ENCODE measurements around the gene ABCC4. TPM values are rescaled to one million over a fixed set of nuclear protein-coding genes. Genes with fewer than 3 reads are reported as not detected.

ABCC4 gene
- total and polyA plus RNA-seq, 2 donors (not counting 1 experiment from before 2014, with no cell fraction given) = 1.8 to 7.1 TPM

DNA sequence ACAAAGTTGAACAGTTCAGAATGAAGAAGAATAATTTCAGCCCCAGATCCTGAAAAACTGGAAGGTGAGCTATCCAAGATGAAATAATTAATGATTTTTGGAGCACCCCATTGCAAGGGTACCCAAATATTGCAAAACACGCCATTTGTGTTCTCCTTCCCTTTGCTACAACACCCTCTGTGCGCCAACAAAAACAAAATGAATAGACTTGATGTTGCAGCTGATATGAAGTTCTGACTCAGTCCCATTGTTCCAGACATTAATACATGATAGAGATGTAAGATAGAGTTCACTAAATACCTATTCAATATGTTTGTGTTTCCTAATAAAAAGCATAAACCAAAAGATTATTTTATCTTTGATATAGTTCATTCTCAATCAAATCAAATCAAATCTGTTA is 301.4 kb downstream of the ABCC4 start:
- Histone ChIP-seq H3K4me1 (ENCODE audit: control insufficient read depth in 2 of 2, insufficient read depth in 2 of 2, low read length in 2 of 2) (no peaks in the 10 kb centered on the region), H3K27ac (ENCODE audit: low read length in 2 of 2) (no peak overlapping the region), H2AFZ (ENCODE audit: insufficient read depth, low read depth, low read length, poor library complexity, severe bottlenecking) (no peak overlapping the region), H3K9ac (ENCODE audit: low read length) (no peak overlapping the region), H3K79me2 (ENCODE audit: control insufficient read depth, insufficient read depth, low read length) (no peaks in the 10 kb centered on the region), H3K4me3 (ENCODE audit: control extremely low read depth in 1 of 5, extremely low read depth in 1 of 5, insufficient read depth in 1 of 5, low read depth in 2 of 5, low read length in 4 of 5) (no peak overlapping the region), H3K36me3 (replicated peaks in 1 of 2; ENCODE audit: control extremely low read depth in 1 of 2, control insufficient read depth in 1 of 2, extremely low read depth in 1 of 2, insufficient read depth in 2 of 2, low read length in 1 of 2) (no peaks in the 10 kb centered on the region), H3K9me3 (ENCODE audit: control extremely low read depth in 1 of 3, control insufficient read depth in 2 of 3, insufficient read depth in 1 of 3, low read length in 2 of 3) (no peaks in the 10 kb centered on the region), H3K4me2 (replicated peaks; ENCODE audit: low read depth, low read length, poor library complexity, severe bottlenecking) (no peak overlapping the region), H3K27me3 (replicated peaks in 1 of 4; ENCODE audit: control extremely low read depth in 1 of 4, control insufficient read depth in 3 of 4, insufficient read depth in 4 of 4, low read length in 3 of 4) (peaks cover 0 to 14% (median 4%) of the 10 kb centered on the region in 4 experiments), H4K20me1 (ENCODE audit: control insufficient read depth, insufficient read depth, low read length, poor library complexity, severe bottlenecking) (no peaks in the 10 kb centered on the region)
- H3K27me3 Mint-ChIP-seq = peaks cover 38% of the 10 kb centered on the region
- TF ChIP-seq EZH2 (IDR thresholded peaks at IDR 0.05; ENCODE audit: borderline replicate concordance, insufficient read depth, low read depth, low read length, poor library complexity, severe bottlenecking) = no peak
- TF ChIP-seq, protein P1, sequence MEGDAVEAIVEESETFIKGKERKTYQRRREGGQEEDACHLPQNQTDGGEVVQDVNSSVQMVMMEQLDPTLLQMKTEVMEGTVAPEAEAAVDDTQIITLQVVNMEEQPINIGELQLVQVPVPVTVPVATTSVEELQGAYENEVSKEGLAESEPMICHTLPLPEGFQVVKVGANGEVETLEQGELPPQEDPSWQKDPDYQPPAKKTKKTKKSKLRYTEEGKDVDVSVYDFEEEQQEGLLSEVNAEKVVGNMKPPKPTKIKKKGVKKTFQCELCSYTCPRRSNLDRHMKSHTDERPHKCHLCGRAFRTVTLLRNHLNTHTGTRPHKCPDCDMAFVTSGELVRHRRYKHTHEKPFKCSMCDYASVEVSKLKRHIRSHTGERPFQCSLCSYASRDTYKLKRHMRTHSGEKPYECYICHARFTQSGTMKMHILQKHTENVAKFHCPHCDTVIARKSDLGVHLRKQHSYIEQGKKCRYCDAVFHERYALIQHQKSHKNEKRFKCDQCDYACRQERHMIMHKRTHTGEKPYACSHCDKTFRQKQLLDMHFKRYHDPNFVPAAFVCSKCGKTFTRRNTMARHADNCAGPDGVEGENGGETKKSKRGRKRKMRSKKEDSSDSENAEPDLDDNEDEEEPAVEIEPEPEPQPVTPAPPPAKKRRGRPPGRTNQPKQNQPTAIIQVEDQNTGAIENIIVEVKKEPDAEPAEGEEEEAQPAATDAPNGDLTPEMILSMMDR (IDR thresholded peaks at IDR 0.05) = no peak
- H3K4me3 Mint-ChIP-seq = no peak overlapping the region
- no peaks in the 10 kb centered on the region for H3K4me1 Mint-ChIP-seq
- H3K9me3 Mint-ChIP-seq (ENCODE audit: insufficient read depth) = no peaks in the 10 kb centered on the region
- CTCF ChIA-PET = no interaction called here
- intact Hi-C loops (cut with micrococcal nuclease) = no loop called here
- DNase-seq = no peak
- no peak overlapping the region for H3K27ac Mint-ChIP-seq
- ATAC-seq (ENCODE audit: low read depth) = no peak
- no CpG with 5 or more reads among the region's 2 CpGs for WGBS (ENCODE audit: insufficient coverage)
- POLR2A ChIA-PET = no interaction called here

DNA sequence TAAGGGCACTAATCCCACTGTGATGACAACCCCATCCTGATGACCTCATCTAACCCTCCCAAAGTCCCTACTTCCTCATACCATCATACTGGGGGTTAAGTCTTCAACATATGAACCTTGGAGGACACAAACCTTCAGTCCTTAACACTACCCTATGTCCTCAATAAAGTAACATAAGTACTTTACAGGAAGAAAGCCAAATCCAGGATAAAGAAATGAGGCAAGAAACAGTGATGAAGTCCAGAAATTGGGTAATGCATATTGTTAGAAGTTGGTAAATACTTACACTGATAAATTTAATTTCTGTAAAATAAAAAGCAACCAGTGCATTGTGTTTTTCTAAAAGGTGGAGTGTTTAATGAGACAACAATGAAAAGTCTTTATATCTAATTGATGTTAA is 304.1 kb downstream of the ABCC4 start:
- no peak overlapping the region for H3K27ac ChIP-seq (ENCODE audit: low read length in 2 of 2)
- H4K20me1 ChIP-seq (ENCODE audit: control insufficient read depth, insufficient read depth, low read length, poor library complexity, severe bottlenecking) = no peaks in the 10 kb centered on the region
- Mint-ChIP-seq H3K4me1 (no peaks in the 10 kb centered on the region), H3K4me3 (no peak overlapping the region), H3K9me3 (ENCODE audit: insufficient read depth) (no peaks in the 10 kb centered on the region), H3K27ac (no peak overlapping the region), H3K27me3 (peaks cover 23% of the 10 kb centered on the region)
- H3K4me3 ChIP-seq (ENCODE audit: control extremely low read depth in 1 of 5, extremely low read depth in 1 of 5, insufficient read depth in 1 of 5, low read depth in 2 of 5, low read length in 4 of 5) = no peak overlapping the region
- POLR2A ChIA-PET = no interaction called here
- TF ChIP-seq, protein P1 (IDR thresholded peaks at IDR 0.05) = no peak
- TF ChIP-seq EZH2 (IDR thresholded peaks at IDR 0.05; ENCODE audit: borderline replicate concordance, insufficient read depth, low read depth, low read length, poor library complexity, severe bottlenecking) = no peak
- peaks cover 0 to 3% (median 0%) of the 10 kb centered on the region in 4 experiments for H3K27me3 ChIP-seq (replicated peaks in 1 of 4; ENCODE audit: control extremely low read depth in 1 of 4, control insufficient read depth in 3 of 4, insufficient read depth in 4 of 4, low read length in 3 of 4)
- H3K79me2 ChIP-seq (ENCODE audit: control insufficient read depth, insufficient read depth, low read length) = no peaks in the 10 kb centered on the region
- DNase-seq (no peak), ATAC-seq (ENCODE audit: low read depth) (no peak)
- no peaks in the 10 kb centered on the region for H3K36me3 ChIP-seq (replicated peaks in 1 of 2; ENCODE audit: control extremely low read depth in 1 of 2, control insufficient read depth in 1 of 2, extremely low read depth in 1 of 2, insufficient read depth in 2 of 2, low read length in 1 of 2)
- no peak overlapping the region for H3K9ac ChIP-seq (ENCODE audit: low read length)
- CTCF ChIA-PET = no interaction called here
- no peak overlapping the region for H2AFZ ChIP-seq (ENCODE audit: insufficient read depth, low read depth, low read length, poor library complexity, severe bottlenecking)
- no peaks in the 10 kb centered on the region for H3K9me3 ChIP-seq (ENCODE audit: control extremely low read depth in 1 of 3, control insufficient read depth in 2 of 3, insufficient read depth in 1 of 3, low read length in 2 of 3)
- no peaks in the 10 kb centered on the region for H3K4me1 ChIP-seq (ENCODE audit: control insufficient read depth in 2 of 2, insufficient read depth in 2 of 2, low read length in 2 of 2)
- no peak overlapping the region for H3K4me2 ChIP-seq (replicated peaks; ENCODE audit: low read depth, low read length, poor library complexity, severe bottlenecking)
- intact Hi-C loops (cut with micrococcal nuclease) = no loop called here
